COLO829 (cell line): ENCODE results near the gene FIGNL2.

ENCODE experiments used
- DNase-seq: peaks from one replicate; pipeline ENCODE4 v3.0.0; 2012; ENCODE audit warnings: low spot score

The FIGNL2 gene

DNA sequence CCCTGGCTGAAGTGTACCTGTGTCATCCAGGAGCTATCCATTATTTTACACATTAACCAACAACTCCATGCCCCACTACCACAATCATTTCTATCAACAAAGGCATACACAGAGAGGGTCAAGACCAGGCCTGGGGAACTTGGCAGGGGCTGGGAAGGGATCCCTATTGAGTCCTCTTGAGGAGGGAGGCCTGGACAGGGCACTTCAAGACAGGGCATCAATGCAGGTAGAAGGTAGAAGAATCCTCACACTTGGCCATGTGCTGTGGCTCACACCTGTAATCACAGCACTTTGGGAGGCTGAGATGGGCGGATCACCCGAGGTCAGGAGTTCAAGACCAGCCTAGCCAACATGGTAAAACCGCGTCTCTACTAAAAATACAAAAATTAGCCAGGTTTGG, 26.0 kb upstream of the FIGNL2 start:
- DNase-seq, result no peak

DNA sequence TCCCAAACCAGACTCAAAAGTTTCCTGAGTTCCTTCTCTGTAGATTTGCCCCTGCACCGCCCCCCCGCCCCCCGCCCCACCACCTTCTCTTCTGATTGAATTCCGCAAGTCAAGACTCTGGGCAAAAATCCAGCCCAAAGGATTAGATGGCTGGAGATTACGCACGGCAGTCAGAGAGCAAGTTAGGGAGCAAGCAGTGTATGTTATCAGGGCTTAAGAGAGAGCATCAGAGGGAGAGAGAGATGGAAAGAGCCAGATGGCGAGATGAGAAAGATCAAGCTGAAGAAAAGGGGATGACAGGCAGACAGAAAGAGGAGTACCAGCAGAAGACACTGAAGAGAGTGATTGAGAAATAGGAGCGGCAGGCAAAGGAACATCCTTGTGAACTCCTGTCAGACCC, 25.5 kb upstream of the FIGNL2 start:
- DNase-seq, result no peak

DNA sequence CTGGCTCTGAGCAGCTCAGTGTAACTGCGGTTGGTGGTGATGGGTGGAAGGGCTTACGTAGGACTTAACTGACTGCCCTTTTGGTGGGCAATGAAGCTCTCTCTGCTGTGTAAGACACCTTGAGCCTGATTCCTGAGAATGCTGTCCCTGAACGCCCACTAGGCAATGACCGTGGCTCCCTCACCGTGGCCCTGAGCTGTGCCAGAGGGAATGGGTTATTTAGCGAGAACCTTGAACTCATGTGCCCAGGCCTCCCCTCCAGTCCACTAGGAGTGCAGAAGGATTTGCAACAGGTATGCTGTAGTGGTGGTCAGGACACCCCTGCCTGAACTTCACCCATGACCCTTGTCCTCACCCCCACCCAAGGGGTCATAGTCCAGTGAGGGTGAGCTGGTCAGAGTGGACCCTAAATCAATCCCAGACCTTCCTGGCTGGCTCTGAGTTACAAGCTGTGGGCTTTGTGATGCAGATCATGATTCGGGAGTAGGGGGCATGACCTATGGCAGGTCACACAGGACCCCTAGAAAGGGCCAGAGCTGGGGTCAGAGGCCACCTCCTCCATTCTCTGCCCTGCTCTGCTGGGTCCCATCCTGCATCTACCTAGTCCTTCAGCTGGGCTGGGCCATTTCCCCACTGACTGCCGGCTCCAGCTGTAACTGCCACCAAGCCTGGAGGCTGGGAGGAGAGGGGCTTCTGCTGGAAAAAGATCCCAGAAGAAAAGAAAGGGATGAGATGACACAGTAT, 24.9 kb upstream of the FIGNL2 start:
- DNase-seq, result no peak

DNA sequence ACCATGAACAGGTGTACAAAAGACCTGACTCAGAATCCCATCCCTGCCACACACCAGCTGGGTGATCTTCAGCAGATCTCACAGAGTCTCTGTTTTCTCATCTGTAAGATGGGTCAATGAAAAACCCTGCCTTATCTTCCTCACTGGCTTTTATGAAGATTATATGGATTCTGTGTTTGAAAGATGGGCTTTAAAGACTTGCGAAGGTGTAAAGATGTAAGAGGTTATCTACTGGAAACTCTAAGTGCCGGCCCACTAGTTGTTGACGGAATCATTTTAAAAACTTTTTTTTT, 24.1 kb upstream of the FIGNL2 start:
- DNase-seq, result no peak

- no peak for DNase-seq
Observed at GRCh38 chr12:51871918-51872688, 23.6 kb upstream of the FIGNL2 start.

GRCh38 chr12:51871126-51871525, 22.6 kb upstream of the FIGNL2 start:
- no peak for DNase-seq

DNA sequence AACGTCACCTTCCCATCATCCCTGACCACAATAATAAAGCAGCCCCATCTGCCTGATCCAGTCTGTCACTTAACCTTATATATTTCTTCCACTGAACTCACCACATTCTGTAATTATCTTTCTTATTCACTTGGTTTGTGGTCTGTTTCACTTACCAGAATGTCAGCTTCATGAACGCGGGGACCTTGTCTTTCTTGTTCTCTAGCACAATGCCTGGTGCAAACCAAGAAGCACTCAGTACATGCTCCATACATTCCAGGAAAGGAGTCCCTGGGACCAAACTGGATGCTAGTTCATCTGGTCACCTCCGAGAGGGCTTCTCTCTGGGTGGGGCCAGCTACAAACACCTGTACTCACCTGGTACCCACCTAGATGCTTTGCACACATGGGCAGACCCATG, 22.0 kb upstream of the FIGNL2 start:
- no peak for DNase-seq

DNA sequence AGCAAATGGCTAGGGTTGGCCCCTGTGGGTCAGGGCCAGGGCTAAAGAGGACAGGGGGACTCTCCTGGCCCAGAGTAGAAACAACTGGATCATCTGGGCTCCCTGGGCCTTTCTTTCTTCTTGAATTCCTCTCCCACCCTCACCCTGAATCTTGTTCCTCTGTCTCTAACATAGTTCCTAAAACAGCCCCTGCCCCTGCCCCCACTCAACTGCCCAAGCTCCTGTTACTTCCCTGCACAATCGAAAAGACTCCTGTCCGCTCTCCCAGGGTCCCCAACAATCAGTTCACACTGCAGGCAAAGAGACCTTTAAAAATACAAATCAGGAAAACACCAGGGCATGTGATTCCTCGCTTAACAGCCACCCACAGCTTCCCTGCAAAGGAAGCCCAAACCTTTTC, 21.4 kb upstream of the FIGNL2 start:
- DNase-seq, result no peak

GRCh38 chr12:51869496-51869865, 21.0 kb upstream of the FIGNL2 start:
- no peak for DNase-seq

- no peak for DNase-seq
Observed at GRCh38 chr12:51868821-51869495, 20.4 kb upstream of the FIGNL2 start.

- DNase-seq, result no peak
Observed at GRCh38 chr12:51867796-51868428, 19.4 kb upstream of the FIGNL2 start.

DNA sequence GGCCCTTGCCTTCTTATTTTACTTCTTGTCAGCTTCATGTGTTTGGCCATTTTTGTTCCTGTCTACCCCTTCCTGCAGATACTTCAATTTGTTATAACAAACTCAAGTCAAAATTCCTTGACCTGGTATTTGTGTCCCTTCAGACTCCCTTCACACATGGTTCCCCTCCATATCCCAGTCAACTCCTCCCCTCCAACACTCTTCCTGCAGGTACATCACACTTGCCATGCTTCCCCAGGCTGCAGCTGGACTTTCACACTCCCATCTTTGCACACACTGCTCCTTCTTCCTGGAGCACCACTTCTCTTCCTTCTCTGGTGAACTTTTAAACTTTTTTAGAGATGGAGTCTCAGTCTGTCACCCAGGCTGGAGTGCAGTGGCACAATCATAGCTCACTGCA, 18.9 kb upstream of the FIGNL2 start:
- DNase-seq, result no peak

- DNase-seq, result no peak
Observed at GRCh38 chr12:51866762-51867161, 18.2 kb upstream of the FIGNL2 start.

- DNase-seq, result no peak
Observed at GRCh38 chr12:51866324-51866723, 17.8 kb upstream of the FIGNL2 start.

DNA sequence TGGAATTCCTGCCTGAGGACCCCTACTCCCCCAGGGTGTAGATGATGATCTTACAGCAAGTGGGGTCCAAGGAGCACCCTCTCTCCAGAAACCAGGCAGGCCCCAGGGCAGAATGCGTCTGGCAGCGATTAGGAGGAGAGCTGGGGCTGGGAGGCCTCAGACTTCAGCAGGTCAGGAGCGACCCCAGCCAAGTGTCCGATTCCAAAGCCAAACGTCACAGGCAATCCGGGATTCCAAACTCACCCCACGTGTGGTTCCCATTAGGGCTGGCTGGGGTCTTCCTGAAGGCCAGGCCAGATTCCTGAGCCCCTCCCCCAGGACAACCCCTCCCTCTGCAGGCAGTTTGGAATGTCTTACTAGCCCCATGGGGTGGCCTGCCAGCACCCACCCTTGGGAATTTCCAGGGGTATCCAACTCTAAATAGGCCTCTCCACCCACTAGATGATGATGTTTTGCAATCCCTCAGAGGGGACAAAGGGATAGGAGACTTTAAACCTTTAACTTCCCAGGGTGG, 17.3 kb upstream of the FIGNL2 start:
- no peak for DNase-seq

DNA sequence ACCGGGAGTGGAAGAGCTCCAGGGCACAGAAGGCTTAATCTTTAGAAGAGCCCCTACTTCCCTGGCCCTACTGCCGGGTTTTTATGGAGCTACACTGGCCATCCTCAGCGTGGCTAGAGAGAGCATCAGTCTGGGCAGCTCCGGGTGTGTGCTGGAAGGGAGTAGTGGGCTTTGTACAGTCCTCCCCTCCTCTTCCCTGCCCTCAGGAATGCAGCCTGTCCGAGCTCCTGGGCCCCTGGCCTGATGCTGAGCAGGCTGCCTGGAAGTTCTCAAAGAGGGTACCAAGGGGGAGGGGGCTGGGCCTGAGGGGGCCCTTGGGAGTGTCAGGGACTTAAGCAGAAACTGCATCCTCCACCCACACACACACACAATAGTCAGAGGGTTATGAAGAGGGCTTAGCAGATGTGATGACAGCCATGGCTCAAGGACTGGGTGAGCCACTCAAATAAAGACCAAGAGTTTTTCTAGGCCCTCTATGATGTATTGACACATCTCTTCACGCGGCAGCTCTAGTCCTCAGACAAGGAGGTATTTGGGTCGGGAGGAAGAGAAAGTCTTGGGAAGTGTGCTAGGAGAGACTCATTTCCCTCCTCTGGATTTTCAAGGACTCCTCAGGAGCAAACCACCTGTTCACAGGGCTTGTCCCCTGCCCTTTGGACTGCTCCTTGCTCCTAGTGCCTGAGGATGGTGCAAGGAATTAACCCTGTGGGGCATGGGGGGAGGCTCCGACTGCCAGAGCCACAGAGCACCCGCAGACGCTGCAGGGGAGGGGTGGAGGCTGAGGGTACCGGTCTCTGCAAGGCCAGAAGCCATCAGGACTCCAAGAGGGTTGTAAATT, 16.5 kb upstream of the FIGNL2 start:
- DNase-seq, result no peak

DNA sequence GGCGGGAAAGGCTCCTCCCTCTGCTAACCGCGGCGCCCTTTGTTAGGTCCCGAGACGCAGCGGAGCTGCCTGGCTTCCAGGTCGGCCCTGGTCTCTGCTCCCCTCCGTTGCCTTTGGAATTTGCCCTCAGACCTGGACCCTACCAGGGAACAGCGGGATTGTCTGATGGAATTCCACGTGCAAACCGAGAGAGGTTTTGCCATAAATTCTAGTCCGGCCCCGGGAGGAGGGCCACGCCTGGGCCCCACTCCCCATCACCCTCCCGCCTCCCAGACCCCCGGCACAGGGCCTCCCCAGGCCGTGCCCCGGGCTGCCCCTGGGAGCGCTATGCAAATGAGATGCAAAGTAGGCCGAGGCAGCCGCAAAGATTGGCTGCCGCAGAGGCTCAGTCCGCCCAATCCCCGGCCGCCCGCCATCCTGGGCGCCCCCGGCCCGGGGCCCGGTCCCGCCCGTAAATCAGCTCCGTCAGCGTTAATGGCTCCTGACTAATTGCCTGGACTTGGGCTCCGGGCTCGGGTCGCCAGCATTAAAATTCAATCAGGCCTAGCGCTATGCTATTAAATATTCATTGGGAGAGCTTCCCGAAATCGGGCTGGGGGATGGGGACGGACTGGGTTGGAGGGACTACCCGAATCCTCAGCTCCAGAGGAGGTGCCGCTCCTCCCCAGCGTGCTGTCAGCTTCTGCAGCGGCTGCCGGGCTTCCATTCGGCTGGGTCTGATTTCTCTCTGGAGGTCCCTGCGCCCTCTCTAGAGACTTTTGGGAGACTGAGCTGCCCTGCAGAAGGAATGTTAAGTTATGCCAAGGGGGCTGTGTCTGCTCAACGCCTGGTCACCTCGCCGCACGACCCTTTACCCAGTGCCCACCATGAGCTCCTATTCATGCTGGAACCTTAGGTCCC, 15.7 kb upstream of the FIGNL2 start:
- no peak for DNase-seq

GRCh38 chr12:51863363-51863932, 14.9 kb upstream of the FIGNL2 start:
- DNase-seq, result no peak

- no peak for DNase-seq
Observed at GRCh38 chr12:51862947-51863346, 14.4 kb upstream of the FIGNL2 start.

DNA sequence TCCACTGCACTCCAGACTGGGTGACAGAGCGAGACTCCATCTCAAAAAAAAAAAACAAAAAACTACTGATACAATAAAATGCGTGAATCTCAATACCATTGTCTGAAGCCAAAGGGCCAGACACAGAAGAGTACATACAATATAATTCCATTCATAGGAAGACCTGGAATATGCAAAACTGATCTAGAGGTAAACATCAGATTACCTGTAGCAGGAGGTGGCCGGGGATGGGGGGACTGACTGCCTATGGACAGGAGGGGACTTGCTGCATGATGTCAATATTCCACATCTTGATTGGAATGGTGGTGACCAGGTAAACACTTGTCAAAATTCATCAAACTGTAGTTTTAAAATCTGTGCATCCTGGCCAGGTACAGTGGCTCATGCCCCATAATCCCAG, 12.5 kb upstream of the FIGNL2 start:
- no peak for DNase-seq
